GM21381 (cell line): ENCODE measurements around the gene CACNG6.
"Not testable (repeated sequence)": the region's sequence is repeated elsewhere in the genome, so short reads cannot be mapped to it uniquely, and the experiment has no call there.

ENCODE experiments used
- ATAC-seq: cut with Tn5 transposase; IDR thresholded peaks from one replicate; pipeline ENCODE4 v1.9.1; 2021; ENCODE audit warnings: mild to moderate bottlenecking, moderate library complexity; ENCODE audit not compliant: unreplicated experiment

Gene CACNG6

GRCh38 chr19:53999694-54000093 lies 8.3 kb downstream of the CACNG6 start:
- ATAC-seq: no peak

DNA sequence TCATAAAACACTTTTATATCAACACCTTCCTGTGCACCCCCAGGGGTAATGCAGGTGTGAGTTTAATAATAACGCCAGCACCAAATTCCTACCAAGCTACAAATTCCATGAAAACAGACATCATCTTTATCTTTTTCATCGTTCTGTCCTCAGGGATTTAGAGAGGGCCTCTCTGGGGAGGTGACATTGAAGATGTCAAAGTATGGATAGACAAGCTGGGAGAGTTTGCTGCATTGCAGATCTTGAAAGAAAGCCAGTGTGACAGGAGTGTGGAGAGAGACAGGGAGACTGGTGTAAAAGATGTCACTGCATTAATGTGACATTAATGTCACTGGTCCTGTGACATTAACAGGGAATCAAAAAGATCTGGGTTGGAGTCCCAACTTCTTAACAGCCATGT lies 10.1 kb downstream of the CACNG6 start:
- ATAC-seq: no peak

DNA sequence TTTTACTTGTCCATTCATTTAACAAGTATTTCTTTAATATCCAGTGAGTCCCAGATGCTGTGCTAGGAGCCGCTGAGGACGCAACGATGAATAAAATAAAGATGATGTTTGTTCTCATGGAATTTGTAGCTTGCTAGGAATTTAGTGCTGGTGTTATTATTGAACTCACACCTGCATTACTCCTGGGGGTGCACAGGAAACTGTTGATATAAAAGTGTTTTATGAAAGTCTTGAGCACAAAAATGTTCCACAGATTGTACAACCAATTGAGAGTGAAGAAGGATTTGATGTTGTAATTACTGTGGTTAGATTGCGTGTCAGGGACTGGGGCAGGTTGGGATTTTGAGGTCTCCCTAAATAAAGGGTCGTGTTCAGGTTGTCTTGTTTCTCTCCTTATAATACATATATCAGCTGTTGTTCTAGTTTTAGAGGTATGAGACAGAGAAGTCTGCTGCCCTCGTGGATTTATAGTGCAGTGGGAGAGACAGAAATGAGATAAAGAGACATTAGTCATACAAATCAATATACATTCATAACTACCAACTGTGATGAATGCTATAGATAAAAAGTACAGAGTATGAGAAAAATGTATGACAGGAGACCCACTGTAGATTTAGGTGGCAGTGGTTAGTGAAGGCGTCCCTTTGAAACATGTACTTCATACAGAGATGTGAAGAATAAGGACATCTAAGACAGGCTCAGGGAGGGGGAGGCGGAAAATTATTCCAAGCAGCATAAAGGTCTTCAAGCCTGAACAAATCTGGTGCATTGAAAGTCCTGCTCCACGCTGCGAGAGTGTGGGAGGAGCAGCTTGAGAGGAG lies 11.3 kb downstream of the CACNG6 start:
- no peak for ATAC-seq

GRCh38 chr19:54009440-54009839 lies 18.0 kb downstream of the CACNG6 start:
- no peak for ATAC-seq

DNA sequence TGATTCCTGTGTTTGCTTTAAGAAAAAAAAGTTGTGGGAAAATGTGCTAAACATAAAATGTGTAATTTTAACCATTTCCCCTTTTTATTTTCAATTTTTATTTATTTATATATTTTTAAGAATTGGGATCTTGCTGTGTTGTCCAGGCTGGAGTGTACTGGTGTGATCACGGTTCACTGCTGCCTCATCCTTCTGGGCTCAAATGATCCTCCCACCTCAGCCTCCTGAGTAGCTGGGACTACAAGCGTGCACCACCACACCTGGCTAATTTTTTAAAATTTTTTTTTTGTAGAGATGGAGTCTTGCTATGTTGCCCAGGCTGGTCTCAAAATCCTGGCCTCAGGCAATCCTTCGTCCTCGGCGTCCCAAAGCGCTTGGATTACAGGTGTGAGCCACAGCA lies 19.0 kb downstream of the CACNG6 start:
- no peak for ATAC-seq

GRCh38 chr19:54011507-54012211 lies 20.2 kb downstream of the CACNG6 start:
- no peak for ATAC-seq

GRCh38 chr19:54013866-54014265 lies 22.4 kb downstream of the CACNG6 start:
- ATAC-seq: no peak

GRCh38 chr19:54014920-54015560 lies 23.6 kb downstream of the CACNG6 start:
- ATAC-seq: no peak

GRCh38 chr19:54017261-54017660 lies 25.8 kb downstream of the CACNG6 start:
- no peak for ATAC-seq

DNA sequence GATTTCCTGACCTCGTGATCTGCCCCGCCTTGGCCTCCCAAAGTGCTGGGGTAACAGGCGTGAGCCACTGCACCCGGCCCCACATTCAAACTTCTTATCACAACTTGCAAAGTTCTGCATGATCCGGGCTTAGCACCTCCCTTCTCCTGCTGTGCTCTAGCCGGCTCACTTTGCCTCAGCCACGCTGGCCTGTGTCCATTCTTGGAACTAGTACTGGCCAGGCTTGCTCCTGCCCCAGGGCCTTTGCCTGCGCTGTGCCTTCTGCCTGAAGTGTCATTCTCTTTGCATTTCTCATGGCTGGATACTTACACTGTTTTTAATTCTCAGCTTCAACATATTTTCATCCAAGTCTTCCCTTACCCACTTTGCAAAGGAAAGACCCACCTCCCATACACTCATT lies 29.9 kb downstream of the CACNG6 start:
- no peak for ATAC-seq

GRCh38 chr19:54021932-54022331 lies 30.5 kb downstream of the CACNG6 start:
- ATAC-seq: no peak

- ATAC-seq: no peak
Measured at GRCh38 chr19:54023191-54023590, 31.8 kb downstream of the CACNG6 start.

DNA sequence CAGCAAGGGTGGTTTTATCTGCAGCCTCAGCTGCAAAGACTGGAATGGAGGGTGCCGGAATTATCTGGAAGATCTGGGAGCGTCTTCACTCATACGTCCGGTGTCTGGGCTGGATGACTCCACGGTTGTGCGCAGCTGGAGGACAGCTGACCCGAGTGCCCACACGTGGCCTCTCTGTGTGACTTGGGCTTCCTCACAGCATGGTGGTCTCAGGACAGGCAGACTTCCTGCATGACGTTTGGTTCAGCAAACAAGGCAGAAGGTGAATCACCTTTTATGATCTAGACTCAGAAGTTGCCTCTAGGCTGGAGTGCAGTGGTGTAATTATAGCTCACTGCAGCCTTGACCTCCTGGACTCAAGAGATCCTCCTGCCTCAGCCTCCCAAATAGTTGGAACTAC lies 33.2 kb downstream of the CACNG6 start:
- no peak for ATAC-seq

- ATAC-seq: no peak
Measured at GRCh38 chr19:54026656-54027055, 35.2 kb downstream of the CACNG6 start.

GRCh38 chr19:54029301-54029700 lies 37.9 kb downstream of the CACNG6 start:
- no peak for ATAC-seq

GRCh38 chr19:54029930-54030490 lies 38.6 kb downstream of the CACNG6 start:
- ATAC-seq: no peak

GRCh38 chr19:54030895-54031586 lies 39.6 kb downstream of the CACNG6 start:
- no peak for ATAC-seq

- ATAC-seq: no peak
Measured at GRCh38 chr19:54035215-54036178, 44.1 kb downstream of the CACNG6 start.

GRCh38 chr19:54036542-54036941 lies 45.1 kb downstream of the CACNG6 start:
- ATAC-seq: not testable (repeated sequence)

- no peak for ATAC-seq
Measured at GRCh38 chr19:54040003-54040402, 48.6 kb downstream of the CACNG6 start.
